GM12873 (cell line): ENCODE measurements around the gene CYYR1.

Experiments
- TF ChIP-seq, protein P1 (sequence below): IDR thresholded peaks from 2 replicates; pipeline ENCODE4 v1.5.1; 2012; ENCODE audit warnings: low read depth, mild to moderate bottlenecking, moderate library complexity, low read length, control low read depth; ENCODE audit not compliant: insufficient read depth; ENCODE audit errors: missing control alignments

CYYR1 gene

GRCh38 chr21:26532208-26532607 is 40.9 kb downstream of the CYYR1 start:
- TF ChIP-seq, protein P1, sequence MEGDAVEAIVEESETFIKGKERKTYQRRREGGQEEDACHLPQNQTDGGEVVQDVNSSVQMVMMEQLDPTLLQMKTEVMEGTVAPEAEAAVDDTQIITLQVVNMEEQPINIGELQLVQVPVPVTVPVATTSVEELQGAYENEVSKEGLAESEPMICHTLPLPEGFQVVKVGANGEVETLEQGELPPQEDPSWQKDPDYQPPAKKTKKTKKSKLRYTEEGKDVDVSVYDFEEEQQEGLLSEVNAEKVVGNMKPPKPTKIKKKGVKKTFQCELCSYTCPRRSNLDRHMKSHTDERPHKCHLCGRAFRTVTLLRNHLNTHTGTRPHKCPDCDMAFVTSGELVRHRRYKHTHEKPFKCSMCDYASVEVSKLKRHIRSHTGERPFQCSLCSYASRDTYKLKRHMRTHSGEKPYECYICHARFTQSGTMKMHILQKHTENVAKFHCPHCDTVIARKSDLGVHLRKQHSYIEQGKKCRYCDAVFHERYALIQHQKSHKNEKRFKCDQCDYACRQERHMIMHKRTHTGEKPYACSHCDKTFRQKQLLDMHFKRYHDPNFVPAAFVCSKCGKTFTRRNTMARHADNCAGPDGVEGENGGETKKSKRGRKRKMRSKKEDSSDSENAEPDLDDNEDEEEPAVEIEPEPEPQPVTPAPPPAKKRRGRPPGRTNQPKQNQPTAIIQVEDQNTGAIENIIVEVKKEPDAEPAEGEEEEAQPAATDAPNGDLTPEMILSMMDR, result no peak

- TF ChIP-seq, protein P1, result no peak
These were observed 43.6 kb downstream of the CYYR1 start for GRCh38 chr21:26529526-26529925.

GRCh38 chr21:26528882-26529281 is 44.2 kb downstream of the CYYR1 start:
- TF ChIP-seq, protein P1, result no peak

- TF ChIP-seq, protein P1, result no peak
These were observed 50.4 kb downstream of the CYYR1 start for GRCh38 chr21:26522704-26523103.

DNA sequence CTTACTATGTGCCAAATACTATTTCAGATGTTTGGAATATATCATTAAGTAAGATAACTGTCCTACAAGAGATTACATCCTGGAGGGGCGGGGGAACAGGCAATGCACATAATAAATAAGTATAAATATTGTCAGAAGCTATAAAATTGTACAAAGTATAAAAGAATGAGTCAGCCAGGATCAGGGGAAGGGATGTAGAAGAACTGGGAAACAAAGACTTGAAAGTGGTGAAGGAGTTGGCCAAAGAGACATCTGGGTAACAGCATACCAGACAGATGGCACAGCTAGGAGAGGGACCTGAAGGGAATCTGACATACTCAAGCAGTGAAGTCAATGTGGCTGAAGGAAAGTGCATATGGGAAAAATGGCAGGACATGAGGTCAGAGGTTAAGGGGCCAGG is 53.9 kb downstream of the CYYR1 start:
- TF ChIP-seq, protein P1, result no peak

- TF ChIP-seq, protein P1, result no peak
These were observed 57.8 kb downstream of the CYYR1 start for GRCh38 chr21:26515257-26515656.

DNA sequence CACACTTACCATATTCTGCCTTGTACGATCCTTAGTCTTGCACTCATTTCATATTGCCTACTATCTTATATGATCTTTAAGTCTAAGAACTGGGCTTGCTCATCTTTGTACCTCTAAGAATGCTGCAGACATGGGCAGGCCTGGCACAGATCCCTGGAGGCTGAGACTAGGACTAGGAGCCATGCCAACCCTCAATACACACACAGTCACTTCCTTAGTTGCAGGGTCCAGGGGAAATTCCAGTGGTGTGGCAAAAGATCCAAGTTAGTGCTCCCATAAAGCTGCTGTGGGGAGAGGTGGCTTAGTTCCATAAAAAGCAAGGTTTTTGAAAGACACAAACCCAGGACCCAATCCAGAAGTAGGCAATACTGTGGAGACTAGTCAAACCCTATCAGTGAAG is 59.9 kb downstream of the CYYR1 start:
- TF ChIP-seq, protein P1, result no peak
